GM18526 (cell line): ENCODE measurements around the gene BLTP1.

Experiments
- POLR2A ChIP-seq: IDR thresholded peaks from 3 replicates; pipeline ENCODE4 v1.6.1; 2011; ENCODE audit not compliant: insufficient read length; ENCODE audit errors: extremely low read depth

The BLTP1 gene, protein sequence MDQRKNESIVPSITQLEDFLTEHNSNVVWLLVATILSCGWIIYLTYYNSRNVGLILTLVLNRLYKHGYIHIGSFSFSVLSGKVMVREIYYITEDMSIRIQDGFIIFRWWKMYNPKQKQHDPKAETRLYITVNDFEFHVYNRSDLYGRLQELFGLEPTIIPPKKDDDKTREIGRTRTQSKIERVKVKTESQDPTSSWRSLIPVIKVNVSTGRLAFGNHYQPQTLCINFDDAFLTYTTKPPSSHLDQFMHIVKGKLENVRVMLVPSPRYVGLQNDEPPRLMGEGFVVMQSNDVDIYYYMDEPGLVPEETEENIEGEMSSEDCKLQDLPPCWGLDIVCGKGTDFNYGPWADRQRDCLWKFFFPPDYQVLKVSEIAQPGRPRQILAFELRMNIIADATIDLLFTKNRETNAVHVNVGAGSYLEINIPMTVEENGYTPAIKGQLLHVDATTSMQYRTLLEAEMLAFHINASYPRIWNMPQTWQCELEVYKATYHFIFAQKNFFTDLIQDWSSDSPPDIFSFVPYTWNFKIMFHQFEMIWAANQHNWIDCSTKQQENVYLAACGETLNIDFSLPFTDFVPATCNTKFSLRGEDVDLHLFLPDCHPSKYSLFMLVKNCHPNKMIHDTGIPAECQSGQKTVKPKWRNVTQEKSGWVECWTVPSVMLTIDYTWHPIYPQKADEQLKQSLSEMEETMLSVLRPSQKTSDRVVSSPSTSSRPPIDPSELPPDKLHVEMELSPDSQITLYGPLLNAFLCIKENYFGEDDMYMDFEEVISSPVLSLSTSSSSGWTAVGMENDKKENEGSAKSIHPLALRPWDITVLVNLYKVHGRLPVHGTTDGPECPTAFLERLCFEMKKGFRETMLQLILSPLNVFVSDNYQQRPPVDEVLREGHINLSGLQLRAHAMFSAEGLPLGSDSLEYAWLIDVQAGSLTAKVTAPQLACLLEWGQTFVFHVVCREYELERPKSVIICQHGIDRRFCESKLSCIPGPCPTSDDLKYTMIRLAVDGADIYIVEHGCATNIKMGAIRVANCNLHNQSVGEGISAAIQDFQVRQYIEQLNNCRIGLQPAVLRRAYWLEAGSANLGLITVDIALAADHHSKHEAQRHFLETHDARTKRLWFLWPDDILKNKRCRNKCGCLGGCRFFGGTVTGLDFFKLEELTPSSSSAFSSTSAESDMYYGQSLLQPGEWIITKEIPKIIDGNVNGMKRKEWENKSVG (N-terminal part only)

GRCh38 chr4:122151982-122152710, at the start of gene BLTP1:
Gene BLTP1, plus strand, starts transcription at chr4:122152331. Its CDS starts 18,317 bp downstream, at chr4:122170648.
- TF ChIP-seq POLR2A: peak; percentile 72

GRCh38 chr4:122104184-122104583, 47.9 kb upstream of the BLTP1 start:
- no peak for TF ChIP-seq POLR2A

GRCh38 chr4:122107680-122108079, 44.5 kb upstream of the BLTP1 start:
- no peak for TF ChIP-seq POLR2A

- TF ChIP-seq POLR2A: no peak
Measured at GRCh38 chr4:122117743-122118142, 34.4 kb upstream of the BLTP1 start.

- TF ChIP-seq POLR2A: no peak
Measured at GRCh38 chr4:122118243-122118642, 33.9 kb upstream of the BLTP1 start.

GRCh38 chr4:122119739-122120138, 32.4 kb upstream of the BLTP1 start:
- TF ChIP-seq POLR2A: no peak

DNA sequence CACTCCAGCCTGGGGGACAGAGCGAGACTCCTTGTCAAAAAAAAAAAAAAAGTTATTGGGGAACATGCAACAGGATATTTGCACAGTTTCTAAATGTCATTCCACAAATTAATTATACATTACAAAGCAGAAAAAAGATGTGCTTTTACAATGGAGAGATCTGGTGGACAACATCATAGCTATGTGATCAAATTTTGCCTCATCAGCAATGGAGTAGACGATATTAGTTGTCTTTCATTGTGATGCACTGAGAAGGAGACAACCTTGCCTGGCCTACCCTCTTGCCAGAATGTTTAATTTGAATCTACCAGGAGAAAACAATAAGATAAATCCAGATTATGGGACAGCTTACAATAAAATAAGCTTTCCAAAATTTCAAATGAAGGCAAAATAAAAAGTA, 30.5 kb upstream of the BLTP1 start:
- TF ChIP-seq POLR2A: no peak

GRCh38 chr4:122122083-122122482, 30.0 kb upstream of the BLTP1 start:
- no peak for TF ChIP-seq POLR2A

DNA sequence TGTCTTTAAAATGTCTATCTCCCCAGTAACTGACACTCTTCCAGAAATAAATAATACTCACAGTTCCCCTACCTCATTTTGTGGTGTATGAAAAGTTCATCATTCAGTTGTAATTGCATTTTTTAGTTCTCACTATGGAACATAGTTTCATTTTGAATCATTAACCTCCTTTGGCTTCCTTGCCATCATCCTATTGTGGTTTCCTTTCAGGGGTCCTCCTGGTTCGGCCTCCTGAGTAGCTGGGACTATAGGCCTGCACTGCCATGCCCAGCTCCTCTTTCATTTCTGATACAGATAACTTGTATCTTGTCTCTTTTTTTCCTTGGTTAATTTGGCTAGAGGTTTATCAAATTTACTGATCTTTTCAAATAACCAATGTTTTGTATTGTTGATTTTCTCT, 23.1 kb upstream of the BLTP1 start:
- TF ChIP-seq POLR2A: no peak

DNA sequence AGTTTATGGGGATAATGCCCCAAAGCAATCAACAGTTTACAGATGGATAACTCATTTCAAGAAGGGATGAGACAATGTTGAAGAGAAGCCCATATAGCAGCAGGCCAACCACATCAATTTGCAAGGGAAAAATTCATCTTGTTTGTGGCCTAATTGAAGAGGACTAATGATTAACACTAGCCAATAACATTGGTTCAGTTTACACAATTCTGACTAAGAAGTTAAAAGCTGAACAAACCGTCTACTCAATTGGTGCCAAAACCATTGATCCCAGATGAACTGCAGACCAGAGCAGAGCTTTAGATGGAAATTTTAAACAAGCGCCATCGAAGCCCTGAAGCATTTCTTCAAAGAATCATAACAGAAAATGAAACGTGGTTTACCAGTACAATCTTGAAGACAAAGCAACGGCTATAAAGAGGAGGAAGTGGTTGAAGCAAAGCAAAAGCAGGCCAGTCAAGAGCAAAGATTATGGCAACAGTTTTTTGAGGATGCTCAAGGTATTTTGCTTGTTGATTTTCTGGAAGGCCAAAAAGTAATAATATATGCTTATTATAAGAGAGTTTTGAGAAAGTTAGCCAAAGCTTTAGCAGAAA, 20.5 kb upstream of the BLTP1 start:
- no peak for TF ChIP-seq POLR2A

- no peak for TF ChIP-seq POLR2A
Measured at GRCh38 chr4:122132891-122133290, 19.2 kb upstream of the BLTP1 start.

DNA sequence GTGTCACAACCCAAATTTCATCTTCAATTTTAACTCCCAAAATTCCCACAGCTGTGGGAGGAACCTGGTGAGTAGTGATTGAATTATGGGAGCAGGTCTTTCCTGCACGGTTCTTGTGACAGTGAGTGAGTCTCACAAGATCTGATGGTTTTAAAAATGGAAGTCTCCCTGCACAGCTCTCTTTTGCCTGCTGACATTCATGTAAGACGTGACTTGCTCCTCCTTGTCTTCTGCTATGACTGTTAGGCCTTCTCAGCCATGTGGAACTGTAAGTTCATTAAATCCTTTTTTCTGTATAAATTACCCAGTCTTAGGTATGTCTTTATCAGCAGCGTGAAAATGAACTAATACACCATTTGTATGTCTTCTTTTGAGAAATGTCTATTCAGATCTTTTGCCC, 13.0 kb upstream of the BLTP1 start:
- no peak for TF ChIP-seq POLR2A

- TF ChIP-seq POLR2A: no peak
Measured at GRCh38 chr4:122140834-122141233, 11.3 kb upstream of the BLTP1 start.

DNA sequence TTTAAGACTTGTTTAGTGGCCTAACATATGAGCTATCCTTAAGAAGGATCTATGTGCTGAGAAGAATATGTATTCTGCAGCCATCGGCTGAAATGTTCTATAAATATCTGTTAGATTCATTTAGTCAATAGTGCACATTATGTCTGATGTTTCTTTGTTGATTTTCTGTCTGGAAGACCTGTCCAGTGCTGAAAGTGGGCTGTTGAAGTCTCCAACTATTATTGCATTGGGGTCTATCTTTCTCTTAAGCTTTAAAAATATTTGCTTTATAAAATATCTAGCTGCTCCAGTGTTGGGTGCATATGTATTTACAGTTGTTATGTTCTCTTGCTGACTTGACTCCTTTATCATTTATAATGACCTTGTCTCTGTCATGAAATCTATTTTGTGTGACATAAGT, 9.4 kb upstream of the BLTP1 start:
- TF ChIP-seq POLR2A: no peak
